ENCODE measurements around the gene CORIN.
A peak's percentile ranks its signal among the peaks of the same experiment; 100 is the strongest.
"Not testable (repeated sequence)": the region's sequence is repeated elsewhere in the genome, so short reads cannot be mapped to it uniquely, and the experiment has no call there.

CORIN gene

GRCh38 chr4:47631161-47631560 lies 206.7 kb downstream of the CORIN start:
- no peak for DNase-seq

DNA sequence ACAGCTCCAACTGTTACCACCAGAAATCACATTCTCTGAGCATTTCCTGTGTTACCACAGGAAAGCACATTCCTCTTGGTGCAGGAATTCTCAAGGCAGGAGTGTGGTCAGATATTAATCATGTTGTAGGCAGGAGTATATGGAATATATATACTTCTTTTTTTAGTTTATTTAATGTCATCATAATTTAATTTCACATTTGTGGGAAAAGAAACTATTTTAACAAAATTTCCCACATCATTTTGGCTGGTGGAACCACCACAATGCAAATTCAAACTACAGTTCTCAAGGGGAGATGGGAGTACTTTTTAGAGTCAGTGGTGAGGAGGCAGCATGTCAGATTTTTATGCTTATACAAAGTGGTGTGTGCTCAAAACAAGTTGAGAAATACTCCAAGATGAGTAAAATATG lies 213.8 kb downstream of the CORIN start:
- DNase-seq, result no peak

GRCh38 chr4:47621181-47621580 lies 216.7 kb downstream of the CORIN start:
- DNase-seq, result no peak

- DNase-seq, result no peak
These were observed 218.2 kb downstream of the CORIN start for GRCh38 chr4:47619691-47620090.

- DNase-seq, result no peak
These were observed 220.3 kb downstream of the CORIN start for GRCh38 chr4:47617607-47618006.

DNA sequence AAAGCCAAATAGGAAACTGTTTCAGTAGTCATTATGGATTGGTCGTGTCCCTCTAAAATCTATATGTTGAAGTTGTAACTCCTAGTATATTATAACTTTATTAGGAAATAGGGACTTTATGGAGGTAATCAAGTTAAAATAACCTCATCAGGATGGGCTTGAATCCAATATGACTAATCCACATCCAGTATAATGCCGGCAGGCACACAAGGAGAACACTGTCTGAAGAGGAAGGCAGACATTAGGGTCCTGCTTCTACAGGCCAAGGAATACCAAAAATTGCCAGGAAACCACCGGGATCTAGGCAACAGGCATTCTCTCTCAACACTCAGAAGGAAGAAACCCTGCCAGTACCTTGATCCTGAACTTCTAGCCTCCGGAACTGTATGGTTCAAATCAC lies 222.5 kb downstream of the CORIN start:
- DNase-seq, result no peak

DNA sequence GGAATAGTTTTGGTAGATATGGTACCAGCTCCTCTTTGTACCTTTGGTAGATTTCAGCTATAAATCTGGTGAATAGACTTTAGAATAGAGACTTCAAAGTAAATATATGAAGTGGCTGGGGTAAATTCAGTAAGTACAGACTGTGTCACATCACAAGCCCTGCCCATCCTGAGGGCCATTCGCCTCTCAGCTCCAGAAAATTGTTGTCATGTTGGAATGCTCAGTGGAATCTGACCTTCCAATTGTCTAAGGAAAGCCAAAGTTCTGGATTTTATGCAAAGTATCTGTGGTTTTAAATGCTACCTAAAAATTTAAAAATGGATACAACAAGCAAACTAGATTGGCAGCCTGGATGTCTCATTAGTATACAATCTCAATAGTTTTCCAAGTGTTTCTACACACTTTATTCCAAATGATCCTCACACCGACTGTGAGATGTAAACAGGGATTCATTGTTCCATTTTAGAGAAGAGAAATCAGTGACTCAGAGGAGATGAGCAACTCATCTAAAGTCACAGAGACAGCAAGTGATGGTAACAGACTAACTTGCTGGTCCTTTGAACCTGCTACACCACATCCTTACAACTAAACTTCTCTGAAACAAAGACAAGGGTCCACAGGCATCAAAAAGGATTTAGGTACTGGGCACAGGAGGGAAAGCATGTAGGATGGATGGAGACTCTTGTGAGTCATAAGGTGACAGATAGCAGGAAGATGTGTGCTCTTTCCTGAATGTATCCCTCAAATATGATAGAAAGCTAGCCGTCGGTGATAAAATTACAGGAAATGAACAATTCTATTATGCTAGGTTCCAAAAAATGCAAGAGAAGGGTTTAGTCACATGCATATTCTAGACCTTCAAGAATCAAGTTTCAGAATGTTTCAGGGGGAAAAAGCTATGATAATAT lies 225.5 kb downstream of the CORIN start:
- no peak for DNase-seq

DNA sequence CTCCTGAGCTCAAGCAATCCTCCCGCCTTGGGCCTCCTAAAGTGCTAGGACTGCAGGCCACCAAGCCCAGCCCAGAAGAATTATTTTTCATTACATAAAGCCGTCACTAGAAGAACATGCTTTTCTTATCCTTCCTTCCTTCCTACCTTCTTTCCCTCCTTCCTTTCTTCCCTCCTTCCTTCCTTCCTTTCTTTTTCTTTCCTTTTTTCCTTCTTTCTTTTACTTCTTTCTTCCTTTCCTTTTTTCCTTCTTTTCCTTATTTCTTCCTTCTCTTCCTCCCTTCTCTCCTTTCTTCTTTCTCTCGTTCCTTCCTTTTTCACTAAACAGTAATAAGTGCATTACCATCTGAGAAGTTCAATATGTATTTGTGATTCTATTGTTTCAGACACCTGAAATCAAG lies 231.4 kb downstream of the CORIN start:
- DNase-seq, result no peak

- DNase-seq, result no peak
These were observed 239.0 kb downstream of the CORIN start for GRCh38 chr4:47598896-47599295.

DNA sequence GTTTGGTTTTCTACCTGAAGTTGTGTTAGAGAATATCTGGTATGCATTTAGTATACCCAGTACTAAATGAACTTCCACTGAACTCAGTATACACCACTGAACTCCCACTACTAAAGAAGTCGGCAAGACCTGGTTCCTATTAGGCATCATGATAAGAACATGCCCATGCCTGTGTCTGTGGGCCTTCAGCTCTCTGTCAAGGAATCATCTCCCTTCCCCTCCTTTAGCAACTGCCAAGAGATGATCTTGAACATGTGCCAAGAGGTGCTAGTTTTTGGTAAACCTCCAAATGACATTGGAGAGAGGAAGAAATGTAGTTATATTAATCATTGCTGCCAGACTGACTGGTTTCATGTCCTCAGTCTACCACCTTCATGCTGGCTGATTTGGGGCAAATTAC lies 239.5 kb downstream of the CORIN start:
- no peak for DNase-seq

DNA sequence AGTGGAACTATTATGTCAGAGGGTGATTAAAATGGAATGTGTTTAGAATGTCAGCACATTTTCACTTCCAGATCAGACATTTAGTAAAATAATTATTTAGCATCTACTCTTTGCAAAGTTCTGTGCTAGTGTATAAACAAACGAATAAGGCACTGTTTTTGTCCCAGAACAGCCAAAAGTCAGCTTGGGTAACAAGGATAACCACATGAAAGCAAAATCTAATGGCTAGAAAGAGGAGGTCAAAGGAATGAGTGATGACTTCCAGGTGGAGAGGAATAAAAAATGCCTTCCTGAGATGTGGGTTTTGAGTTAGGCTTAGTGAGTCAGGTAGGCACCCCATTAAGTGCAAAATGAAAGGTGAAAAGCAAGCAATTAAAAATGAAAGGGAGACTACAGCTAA lies 240.2 kb downstream of the CORIN start:
- no peak for DNase-seq

DNA sequence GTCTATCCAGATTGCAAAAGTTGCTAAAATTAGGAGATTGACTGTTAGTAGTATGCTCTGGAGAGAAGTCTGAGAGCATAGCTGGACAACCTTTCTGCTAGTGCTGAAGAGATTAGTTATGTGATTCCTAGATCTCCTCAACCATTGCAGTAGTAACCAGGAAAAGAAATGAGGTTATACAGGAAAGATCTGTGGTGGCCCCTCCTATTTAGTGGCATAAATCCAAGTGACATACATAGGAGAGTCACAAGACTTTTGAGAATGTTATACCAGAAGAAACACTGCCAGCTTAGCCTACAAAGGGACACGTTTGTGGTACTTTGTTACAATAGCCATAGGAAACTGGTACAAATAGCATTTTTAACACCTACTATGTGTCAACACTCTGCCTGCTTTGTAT lies 247.5 kb downstream of the CORIN start:
- no peak for DNase-seq

DNA sequence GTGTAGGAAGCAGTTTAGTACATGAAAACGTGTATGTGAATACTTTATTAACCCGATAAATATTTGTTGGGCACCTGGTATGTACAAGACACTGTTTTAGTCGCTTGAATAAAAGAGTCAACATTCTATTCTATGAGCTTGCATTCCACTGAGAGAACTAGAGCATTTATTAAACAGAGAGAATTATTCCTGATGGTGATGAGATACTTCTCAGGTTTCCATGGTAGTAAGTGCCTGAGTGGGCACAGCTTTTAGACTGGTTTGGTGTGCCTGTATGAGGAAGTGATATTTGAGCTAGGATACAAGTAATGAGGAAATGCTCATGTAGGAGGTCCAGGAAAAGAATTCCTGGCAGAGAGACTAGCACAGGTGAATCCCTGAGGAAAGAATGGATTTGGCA lies 258.6 kb downstream of the CORIN start:
- DNase-seq, result peak; percentile 56

DNA sequence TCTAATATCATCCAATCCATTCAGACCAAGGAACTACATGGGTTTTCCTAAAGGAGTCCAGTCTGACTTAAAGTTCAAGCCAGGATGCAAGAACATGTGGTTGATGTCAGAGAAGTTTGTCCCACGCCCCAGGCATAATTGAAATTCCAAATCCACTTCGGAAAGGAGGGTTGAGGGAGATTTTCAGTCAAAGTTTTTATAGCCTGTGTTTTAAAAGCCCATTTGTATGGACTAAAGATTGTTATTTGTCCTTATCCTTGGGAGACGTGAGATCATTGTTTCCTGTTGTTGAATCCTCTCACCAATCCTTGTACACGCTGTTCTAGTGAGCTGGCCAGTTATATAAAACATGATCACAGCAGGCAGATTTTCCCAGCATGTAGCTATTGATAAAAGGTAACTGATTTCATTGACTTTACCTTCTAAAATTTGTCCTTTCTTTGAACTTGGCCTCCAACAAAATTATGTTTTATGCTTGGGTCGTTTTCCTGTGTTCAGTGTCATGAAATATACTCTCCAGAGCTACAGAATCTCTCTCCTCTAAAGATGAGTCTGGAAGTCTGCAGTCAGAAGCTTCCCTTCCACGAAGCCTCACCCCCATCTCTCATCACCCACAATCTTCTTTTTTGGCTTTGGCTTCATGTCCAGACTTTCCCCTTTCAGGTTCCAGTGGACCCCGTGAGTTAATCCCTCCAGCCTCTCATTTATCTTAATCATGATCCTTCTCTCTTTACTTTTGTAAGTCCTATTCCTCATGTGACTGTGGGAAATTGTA lies 259.9 kb downstream of the CORIN start:
- no peak for DNase-seq

- DNase-seq, result no peak
These were observed 264.9 kb downstream of the CORIN start for GRCh38 chr4:47572981-47573380.

- DNase-seq, result no peak
These were observed 267.1 kb downstream of the CORIN start for GRCh38 chr4:47570816-47571215.

DNA sequence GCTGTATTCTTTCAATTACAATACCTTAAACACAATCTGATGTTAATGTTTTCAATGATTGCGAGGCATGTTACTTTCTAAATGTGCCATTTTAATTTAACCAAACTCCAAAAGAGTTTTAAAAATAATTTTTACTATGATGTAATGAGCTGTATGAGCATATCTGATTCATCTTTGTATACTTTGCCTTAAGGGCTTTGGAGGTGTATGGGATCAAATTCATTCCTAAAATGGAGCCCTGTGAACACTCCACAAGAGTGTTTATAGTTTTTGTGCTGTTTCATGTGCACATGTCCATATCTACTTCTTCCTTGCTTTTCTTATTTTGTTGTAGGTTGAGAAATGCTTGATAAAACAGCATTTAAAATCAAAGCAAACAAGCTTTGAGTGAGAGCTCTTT lies 270.4 kb downstream of the CORIN start:
- no peak for DNase-seq

- no peak for DNase-seq
These were observed 270.9 kb downstream of the CORIN start for GRCh38 chr4:47566969-47567368.

GRCh38 chr4:47566566-47566965 lies 271.3 kb downstream of the CORIN start:
- no peak for DNase-seq

DNA sequence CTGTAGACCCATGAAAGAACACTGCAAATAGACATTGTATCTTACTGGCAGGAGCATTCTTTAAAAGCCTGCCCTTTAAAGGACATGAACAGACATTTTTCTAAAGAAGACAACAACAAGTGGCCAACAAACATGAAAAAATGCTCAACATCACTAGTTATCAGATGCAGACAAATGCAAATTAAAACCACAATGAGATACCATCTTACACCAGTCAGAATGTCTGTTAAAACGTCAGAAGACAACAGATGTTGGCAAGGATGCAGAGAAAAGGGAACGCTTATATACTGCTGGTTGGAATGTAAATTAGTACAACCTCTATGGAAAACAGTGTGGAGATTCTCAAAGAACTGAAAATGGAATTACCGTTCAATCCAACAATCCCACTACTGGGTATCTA lies 275.6 kb downstream of the CORIN start:
- no peak for DNase-seq

- peak; percentile 80 for DNase-seq
These were observed 276.5 kb downstream of the CORIN start for GRCh38 chr4:47561331-47561730.

DNA sequence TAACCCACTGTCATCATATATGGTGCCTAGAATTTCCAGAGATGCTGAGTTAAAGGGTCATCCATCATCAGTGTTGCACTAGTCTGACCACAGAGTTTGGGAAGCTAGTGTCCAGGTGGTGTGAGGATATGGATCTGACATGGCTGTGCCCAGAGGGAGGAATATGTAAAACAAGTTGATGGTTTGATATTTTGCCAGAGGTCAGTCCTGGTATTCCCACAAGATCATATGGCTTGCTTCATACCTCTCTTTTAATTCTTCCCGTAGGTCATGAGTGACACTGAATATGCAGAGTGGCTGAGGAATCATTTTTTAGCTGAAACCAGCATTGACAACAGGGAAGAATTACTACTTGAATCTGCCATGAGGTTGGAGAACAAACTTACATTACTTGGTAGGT lies 277.2 kb downstream of the CORIN start:
- DNase-seq, result no peak

DNA sequence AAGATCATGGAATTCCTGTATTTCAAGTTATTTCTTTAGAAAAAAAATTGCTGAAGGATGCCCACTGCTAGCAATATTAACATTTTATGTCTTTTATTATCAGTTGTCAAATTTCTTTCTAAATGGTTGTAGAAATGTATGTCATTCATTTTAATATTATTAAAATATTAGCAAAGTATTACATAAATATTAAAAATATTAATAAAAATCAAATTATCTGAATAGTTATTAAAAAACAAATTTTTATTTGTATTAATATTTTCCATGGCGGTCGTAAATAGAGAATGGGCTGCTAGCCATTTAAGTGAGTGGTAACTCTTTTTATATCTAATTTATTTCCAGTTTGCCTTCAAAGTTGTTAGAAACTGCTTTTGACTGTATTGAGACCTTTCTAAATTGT lies 280.6 kb downstream of the CORIN start:
- no peak for DNase-seq

DNA sequence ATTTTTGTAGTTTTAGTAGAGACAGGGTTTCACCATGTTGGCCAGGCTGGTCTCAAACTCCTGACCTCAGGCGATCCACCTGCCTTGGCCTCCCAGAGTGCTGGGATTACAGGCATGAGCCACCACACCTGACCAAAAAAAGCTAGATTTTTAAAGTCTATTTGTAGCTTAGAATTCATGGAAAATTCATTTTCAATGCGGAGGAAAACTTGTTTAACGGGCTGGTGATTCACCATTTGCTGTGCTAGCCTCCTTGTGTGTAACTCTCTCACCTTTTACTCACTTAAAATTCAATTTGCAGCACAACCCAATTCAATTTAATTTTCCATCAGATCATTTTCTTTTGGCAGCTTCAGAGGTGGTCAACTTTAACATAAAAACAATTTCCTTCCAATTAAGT lies 281.9 kb downstream of the CORIN start:
- not testable (repeated sequence) for DNase-seq
